H9 (cell line): ENCODE results near the gene PSG6. TPM values are rescaled to one million over a fixed set of nuclear protein-coding genes. Genes with fewer than 3 reads are reported as not detected.
"Not testable (repeated sequence)": the region's sequence is repeated elsewhere in the genome, so short reads cannot be mapped to it uniquely, and the experiment has no call there.

Experiments
- DNase-seq: peaks from one replicate; pipeline ENCODE4 v3.0.0-alpha.2; 2017
- H2AFZ ChIP-seq: one replicate; pipeline ENCODE4 v1.6.1; 2013; ENCODE audit warnings: mild to moderate bottlenecking, low read length, control low read depth, moderate library complexity
- H2AK5ac ChIP-seq: 2 replicates; pipeline ENCODE4 v1.6.1; 2013; ENCODE audit warnings: low read length, control low read depth, mixed read lengths; ENCODE audit not compliant: insufficient read length
- H2BK120ac ChIP-seq: one replicate; pipeline ENCODE4 v1.6.1; 2013; ENCODE audit warnings: low read depth, mild to moderate bottlenecking, low read length, control low read depth, inconsistent platforms; ENCODE audit not compliant: poor library complexity, severe bottlenecking
- H2BK12ac ChIP-seq: 2 replicates; pipeline ENCODE4 v1.6.1; 2013; ENCODE audit warnings: low read length, control low read depth, mixed read lengths, low read depth; ENCODE audit not compliant: insufficient read length
- H2BK15ac ChIP-seq: 2 replicates; pipeline ENCODE4 v1.6.1; 2013; ENCODE audit warnings: low read depth, low read length, control low read depth
- H2BK20ac ChIP-seq: one replicate; pipeline ENCODE4 v1.6.1; 2013; ENCODE audit warnings: low read depth, mild to moderate bottlenecking, low read length, control low read depth, inconsistent platforms; ENCODE audit not compliant: poor library complexity, severe bottlenecking
- H2BK5ac ChIP-seq: 2 replicates; pipeline ENCODE4 v1.6.1; 2013; ENCODE audit warnings: low read length, control low read depth, mixed read lengths; ENCODE audit not compliant: insufficient read length
- H3K14ac ChIP-seq: 2 replicates; pipeline ENCODE4 v1.6.1; 2013; ENCODE audit warnings: low read length, control low read depth; ENCODE audit not compliant: insufficient read depth
- H3K18ac ChIP-seq: 2 replicates; pipeline ENCODE4 v1.6.1; 2013; ENCODE audit warnings: low read depth, mild to moderate bottlenecking, mixed read lengths, low read length, control low read depth; ENCODE audit not compliant: insufficient read length
- H3K23ac ChIP-seq: 2 replicates; pipeline ENCODE4 v1.6.1; 2013; ENCODE audit warnings: low read length, control low read depth, mixed read lengths, low read depth; ENCODE audit not compliant: insufficient read length
- H3K23me2 ChIP-seq: 2 replicates; pipeline ENCODE4 v1.6.1; 2013; ENCODE audit warnings: low read depth, mild to moderate bottlenecking, mixed read lengths, low read length, control low read depth; ENCODE audit not compliant: insufficient read length, poor library complexity, severe bottlenecking
- H3K27ac ChIP-seq: 2 replicates; pipeline ENCODE4 v1.5.1; 2013; ENCODE audit warnings: low read length, control low read depth, mixed read lengths, low read depth; ENCODE audit not compliant: insufficient read length
- H3K27me3 ChIP-seq: 2 replicates; pipeline ENCODE4 v1.6.1; 2013; ENCODE audit warnings: low read length, control low read depth, inconsistent platforms; ENCODE audit not compliant: insufficient read depth
- H3K4ac ChIP-seq: 2 replicates; pipeline ENCODE4 v1.6.1; 2013; ENCODE audit warnings: low read depth, mild to moderate bottlenecking, control low read depth, inconsistent platforms, low read length, moderate library complexity
- H3K4me1 ChIP-seq: 2 replicates; pipeline ENCODE4 v1.6.1; 2013; ENCODE audit warnings: low read length, control low read depth, inconsistent platforms; ENCODE audit not compliant: insufficient read depth
- H3K4me2 ChIP-seq: 2 replicates; pipeline ENCODE4 v1.6.1; 2013; ENCODE audit warnings: low read length, control low read depth, mixed read lengths; ENCODE audit not compliant: insufficient read length, insufficient read depth
- H3K56ac ChIP-seq: 2 replicates; pipeline ENCODE4 v1.6.1; 2013; ENCODE audit warnings: low read depth, mild to moderate bottlenecking, mixed read lengths, low read length, control low read depth; ENCODE audit not compliant: insufficient read length
- H3K79me1 ChIP-seq: 2 replicates; pipeline ENCODE4 v1.6.1; 2013; ENCODE audit warnings: low read depth, mild to moderate bottlenecking, moderate library complexity, low read length, control low read depth, inconsistent platforms; ENCODE audit not compliant: insufficient read depth, poor library complexity, severe bottlenecking
- H3K79me2 ChIP-seq: 2 replicates; pipeline ENCODE4 v1.6.1; 2013; ENCODE audit warnings: low read length, control low read depth, inconsistent platforms; ENCODE audit not compliant: insufficient read depth
- H3K9ac ChIP-seq: 2 replicates; pipeline ENCODE4 v1.6.1; 2013; ENCODE audit warnings: low read length, control low read depth, mixed read lengths; ENCODE audit not compliant: insufficient read length; ENCODE audit errors: extremely low read depth
- H3K9me3 ChIP-seq: one replicate; pipeline ENCODE4 v1.6.1; 2013; ENCODE audit warnings: low read depth, low read length, inconsistent platforms; ENCODE audit not compliant: control insufficient read depth
- H3T11ph ChIP-seq: one replicate; pipeline ENCODE4 v1.6.1; 2013; ENCODE audit warnings: mild to moderate bottlenecking, low read length, control low read depth, inconsistent platforms
- H4K20me1 ChIP-seq: one replicate; pipeline ENCODE4 v1.6.1; 2013; ENCODE audit not compliant: control insufficient read depth, insufficient read length, insufficient read depth
- H4K5ac ChIP-seq: 2 replicates; pipeline ENCODE4 v1.6.1; 2013; ENCODE audit warnings: low read depth, mild to moderate bottlenecking, mixed read lengths, low read length, control low read depth; ENCODE audit not compliant: insufficient read length
- H4K8ac ChIP-seq: replicated peaks from 2 replicates; pipeline ENCODE4 v1.6.1; 2013; ENCODE audit warnings: low read length, control low read depth, mixed read lengths, low read depth; ENCODE audit not compliant: insufficient read length
- H4K91ac ChIP-seq: 2 replicates; pipeline ENCODE4 v1.6.1; 2013; ENCODE audit warnings: low read depth, mild to moderate bottlenecking, moderate library complexity, mixed read lengths, low read length, control low read depth; ENCODE audit not compliant: insufficient read length
- H3K27ac Mint-ChIP-seq, 3 experiments: 2 replicates in 2 of 3; 3 replicates in 1 of 3; pipeline ENCODE4 v1.8.0; 2020 to 2021; ENCODE audit warnings: mixed read lengths in 3 of 3, mild to moderate bottlenecking in 1 of 3, moderate library complexity in 1 of 3
- H3K27me3 Mint-ChIP-seq: 2 replicates; pipeline ENCODE4 v1.8.0; 2021; ENCODE audit warnings: low read depth, mild to moderate bottlenecking, moderate library complexity, mixed read lengths
- H3K36me3 Mint-ChIP-seq, 3 experiments: 2 replicates in 2 of 3; 3 replicates in 1 of 3; pipeline ENCODE4 v1.8.0; 2020 to 2021; ENCODE audit warnings: low read depth in 3 of 3, mixed read lengths in 3 of 3; ENCODE audit not compliant: insufficient read depth in 1 of 3
- H3K4me1 Mint-ChIP-seq, 2 experiments: 2 replicates each; pipeline ENCODE4 v1.8.0; 2020; ENCODE audit warnings: mixed read lengths in 2 of 2
- H3K4me3 Mint-ChIP-seq, 2 experiments: 2 replicates in 1 of 2; 3 replicates in 1 of 2; pipeline ENCODE4 v1.8.0; 2020 to 2021; ENCODE audit warnings: mild to moderate bottlenecking in 2 of 2, mixed read lengths in 2 of 2, moderate library complexity in 1 of 2
- H3K9me3 Mint-ChIP-seq, 2 experiments: 2 replicates in 1 of 2; 3 replicates in 1 of 2; pipeline ENCODE4 v1.8.0; 2020; ENCODE audit warnings: mild to moderate bottlenecking in 2 of 2, mixed read lengths in 2 of 2, moderate library complexity in 1 of 2
- WGBS: extraction: QIAGEN DNeasy Blood & Tissue Kit; methylation state at CpG from one replicate; pipeline ENCODE4 v1.1.7; 2013; ENCODE audit warnings: missing lambda C conversion rate, low lambda C conversion rate, mixed read lengths; ENCODE audit not compliant: insufficient read length; ENCODE audit errors: extremely low coverage; 5-methylcytosine and 5-hydroxymethylcytosine counted together
- total RNA-seq: library from RNA; stranded (reverse); gene quantifications from 2 replicates; pipeline ENCODE4 v1.2.1, GENCODE V29; 2021

Gene PSG6
- total RNA-seq, 1 experiment from 2014 or later, result not detected

DNA sequence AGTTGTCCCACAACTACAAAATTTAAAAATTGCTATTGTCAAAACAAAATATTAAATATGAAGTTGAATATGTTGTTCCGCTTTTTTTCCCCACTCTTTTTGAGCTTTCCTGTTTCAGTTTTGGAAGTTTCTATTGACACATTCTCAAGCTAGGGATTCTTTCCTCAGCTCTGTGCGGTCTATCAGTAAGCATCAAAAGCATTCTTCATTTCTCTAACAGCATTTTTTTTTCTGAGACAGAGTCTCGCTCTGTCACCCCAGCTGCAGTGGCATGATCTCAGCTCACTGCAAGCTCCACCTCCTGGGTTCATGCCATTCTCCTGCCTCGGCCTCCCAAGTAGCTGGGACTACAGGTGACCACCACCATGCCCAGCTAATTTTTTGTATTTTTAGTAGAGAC lies 4.8 kb downstream of the PSG6 start:
- not testable (repeated sequence) for H3K14ac ChIP-seq, H4K8ac ChIP-seq, H2BK15ac ChIP-seq, H3K27me3 Mint-ChIP-seq, H3K9ac ChIP-seq, H2BK20ac ChIP-seq, H3K4me2 ChIP-seq, H2BK5ac ChIP-seq, H3K27me3 ChIP-seq, H3K27ac ChIP-seq, H4K5ac ChIP-seq, H3K4ac ChIP-seq, H4K91ac ChIP-seq, H3K23ac ChIP-seq, H3K4me3 Mint-ChIP-seq, H3K79me2 ChIP-seq, DNase-seq, H3K27ac Mint-ChIP-seq, H3K18ac ChIP-seq, H2AK5ac ChIP-seq, H3K23me2 ChIP-seq, H2AFZ ChIP-seq, H3K56ac ChIP-seq, H2BK12ac ChIP-seq, H2BK120ac ChIP-seq, H3K79me1 ChIP-seq, H3T11ph ChIP-seq, H3K4me1 Mint-ChIP-seq, H4K20me1 ChIP-seq, H3K4me1 ChIP-seq
- H3K9me3 ChIP-seq, result peaks cover 79% of the 10 kb centered on the region
- H3K36me3 Mint-ChIP-seq, result peaks cover 8 to 26% (median 14%) of the 10 kb centered on the region in 3 experiments; a peak in 6 of 7 replicates
- WGBS, result no CpG with 5 or more reads among the region's 4 CpGs
- peaks cover 93 to 95% of the 10 kb centered on the region in 2 experiments for H3K9me3 Mint-ChIP-seq

DNA sequence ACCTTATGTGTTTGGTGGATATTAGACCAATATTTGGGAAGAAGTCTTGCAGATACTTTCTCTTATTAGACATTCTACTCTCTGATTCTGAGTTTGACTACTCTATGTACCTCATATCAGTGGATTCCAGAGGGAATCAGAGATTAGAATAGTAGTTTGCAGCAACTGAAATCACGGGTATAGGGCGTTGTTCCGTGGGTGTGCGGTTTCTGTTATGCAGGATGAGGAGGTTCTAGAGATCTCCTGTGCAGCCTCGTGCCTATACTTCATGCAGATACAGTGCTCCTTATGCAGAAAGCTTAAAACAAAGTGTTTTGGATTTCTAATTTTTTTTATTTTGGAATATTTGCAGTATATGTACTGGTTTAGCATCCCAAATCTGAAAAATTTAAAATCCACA lies 6.0 kb downstream of the PSG6 start:
- not testable (repeated sequence) for H2AK5ac ChIP-seq, H4K8ac ChIP-seq, DNase-seq, H3K27ac ChIP-seq, H3K23ac ChIP-seq, H3K27ac Mint-ChIP-seq, H3K79me2 ChIP-seq, H2AFZ ChIP-seq, H3K9ac ChIP-seq, H2BK120ac ChIP-seq, H2BK15ac ChIP-seq, H3K56ac ChIP-seq, H3K27me3 ChIP-seq, H3K4ac ChIP-seq, H2BK20ac ChIP-seq, H3K4me3 Mint-ChIP-seq, H4K20me1 ChIP-seq, H3K4me1 ChIP-seq, H3K14ac ChIP-seq, H3T11ph ChIP-seq, H3K27me3 Mint-ChIP-seq, H3K23me2 ChIP-seq, H3K79me1 ChIP-seq, H3K4me1 Mint-ChIP-seq, H2BK5ac ChIP-seq, H4K5ac ChIP-seq, H3K18ac ChIP-seq, H4K91ac ChIP-seq, H3K4me2 ChIP-seq, H2BK12ac ChIP-seq
- peaks cover 94 to 95% of the 10 kb centered on the region in 2 experiments for H3K9me3 Mint-ChIP-seq
- H3K36me3 Mint-ChIP-seq, result peaks cover 3 to 30% (median 16%) of the 10 kb centered on the region in 3 experiments; a peak in 6 of 7 replicates
- H3K9me3 ChIP-seq, result peaks cover 73% of the 10 kb centered on the region
- WGBS, result no CpG with 5 or more reads among the region's 5 CpGs
